D721Med (cell line): Measurements from ENCODE around the gene FANCC.

ENCODE experiments used
- DNase-seq: peaks from one replicate; pipeline ENCODE4 v3.0.0; 2011; ENCODE audit warnings: low spot score; ENCODE audit not compliant: insufficient read length
- FAIRE-seq: peaks from 2 replicates; lab custom pipeline; 2011; peaks lifted over from hg19 to GRCh38; lab: Jason Lieb, UNC
- TF ChIP-seq, protein P1 (sequence below): IDR thresholded peaks from 2 replicates; pipeline ENCODE4 v1.5.1; 2012; ENCODE audit warnings: mild to moderate bottlenecking, control low read depth; ENCODE audit not compliant: insufficient read depth; ENCODE audit errors: missing control alignments

Gene FANCC

DNA sequence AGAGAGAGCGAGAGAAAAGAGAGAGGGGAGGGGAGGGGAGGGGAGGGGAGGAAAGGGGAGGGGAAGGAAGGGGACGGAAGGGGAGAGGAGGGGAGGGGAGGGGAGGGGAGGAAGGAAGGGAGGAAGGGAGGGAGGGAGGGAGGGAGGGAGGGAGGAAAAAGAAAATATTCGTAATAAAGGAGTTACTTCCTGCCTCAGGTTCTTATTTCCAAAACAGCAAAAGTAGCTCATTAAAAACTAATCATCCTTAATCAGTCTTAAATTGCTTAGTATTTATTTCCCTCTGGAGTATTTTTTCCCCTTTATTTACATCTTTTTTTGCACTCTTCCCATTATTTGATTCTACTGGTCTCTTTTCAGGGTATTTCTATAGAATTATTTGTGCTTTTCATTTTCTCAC, 162.3 kb downstream of the FANCC start:
- DNase-seq (no peak), FAIRE-seq (no peak)
- TF ChIP-seq, protein P1, sequence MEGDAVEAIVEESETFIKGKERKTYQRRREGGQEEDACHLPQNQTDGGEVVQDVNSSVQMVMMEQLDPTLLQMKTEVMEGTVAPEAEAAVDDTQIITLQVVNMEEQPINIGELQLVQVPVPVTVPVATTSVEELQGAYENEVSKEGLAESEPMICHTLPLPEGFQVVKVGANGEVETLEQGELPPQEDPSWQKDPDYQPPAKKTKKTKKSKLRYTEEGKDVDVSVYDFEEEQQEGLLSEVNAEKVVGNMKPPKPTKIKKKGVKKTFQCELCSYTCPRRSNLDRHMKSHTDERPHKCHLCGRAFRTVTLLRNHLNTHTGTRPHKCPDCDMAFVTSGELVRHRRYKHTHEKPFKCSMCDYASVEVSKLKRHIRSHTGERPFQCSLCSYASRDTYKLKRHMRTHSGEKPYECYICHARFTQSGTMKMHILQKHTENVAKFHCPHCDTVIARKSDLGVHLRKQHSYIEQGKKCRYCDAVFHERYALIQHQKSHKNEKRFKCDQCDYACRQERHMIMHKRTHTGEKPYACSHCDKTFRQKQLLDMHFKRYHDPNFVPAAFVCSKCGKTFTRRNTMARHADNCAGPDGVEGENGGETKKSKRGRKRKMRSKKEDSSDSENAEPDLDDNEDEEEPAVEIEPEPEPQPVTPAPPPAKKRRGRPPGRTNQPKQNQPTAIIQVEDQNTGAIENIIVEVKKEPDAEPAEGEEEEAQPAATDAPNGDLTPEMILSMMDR: no peak

DNA sequence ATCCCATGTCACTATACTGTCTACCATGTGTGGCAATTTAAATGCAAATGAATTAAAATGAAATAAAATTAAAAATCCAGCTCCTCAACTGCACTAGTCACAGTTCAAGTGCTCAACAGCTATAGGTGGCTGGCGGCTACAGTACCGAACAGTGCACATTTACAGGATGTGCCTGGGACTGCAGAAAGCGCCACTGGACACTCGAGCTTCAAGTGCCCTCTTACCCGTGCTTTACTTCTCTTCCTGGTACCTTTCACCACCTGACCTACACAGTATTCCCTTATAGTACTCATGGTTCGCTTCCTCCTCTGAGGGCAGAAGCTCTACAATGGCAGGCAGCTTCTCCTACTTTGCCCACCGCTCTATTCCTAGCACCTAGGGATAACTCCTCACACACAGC, 166.6 kb downstream of the FANCC start:
- DNase-seq (no peak), FAIRE-seq (no peak)
- TF ChIP-seq, protein P1: no peak

DNA sequence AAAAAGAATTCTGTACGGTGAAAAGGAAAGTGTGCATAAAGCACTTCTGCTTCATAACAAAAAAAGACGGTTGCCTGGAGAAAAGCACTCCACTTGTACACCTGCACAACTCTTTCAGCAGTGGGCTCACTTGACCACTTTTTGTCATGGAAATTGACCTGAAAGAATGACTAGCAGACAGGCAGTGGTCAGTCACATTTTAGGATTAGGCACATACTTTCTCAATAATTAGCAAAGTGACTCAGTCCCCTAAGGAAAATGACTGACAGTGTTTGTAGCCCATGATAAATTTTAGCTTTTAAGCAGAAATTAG, 169.3 kb downstream of the FANCC start:
- DNase-seq (no peak), FAIRE-seq (no peak)
- TF ChIP-seq, protein P1: no peak

DNA sequence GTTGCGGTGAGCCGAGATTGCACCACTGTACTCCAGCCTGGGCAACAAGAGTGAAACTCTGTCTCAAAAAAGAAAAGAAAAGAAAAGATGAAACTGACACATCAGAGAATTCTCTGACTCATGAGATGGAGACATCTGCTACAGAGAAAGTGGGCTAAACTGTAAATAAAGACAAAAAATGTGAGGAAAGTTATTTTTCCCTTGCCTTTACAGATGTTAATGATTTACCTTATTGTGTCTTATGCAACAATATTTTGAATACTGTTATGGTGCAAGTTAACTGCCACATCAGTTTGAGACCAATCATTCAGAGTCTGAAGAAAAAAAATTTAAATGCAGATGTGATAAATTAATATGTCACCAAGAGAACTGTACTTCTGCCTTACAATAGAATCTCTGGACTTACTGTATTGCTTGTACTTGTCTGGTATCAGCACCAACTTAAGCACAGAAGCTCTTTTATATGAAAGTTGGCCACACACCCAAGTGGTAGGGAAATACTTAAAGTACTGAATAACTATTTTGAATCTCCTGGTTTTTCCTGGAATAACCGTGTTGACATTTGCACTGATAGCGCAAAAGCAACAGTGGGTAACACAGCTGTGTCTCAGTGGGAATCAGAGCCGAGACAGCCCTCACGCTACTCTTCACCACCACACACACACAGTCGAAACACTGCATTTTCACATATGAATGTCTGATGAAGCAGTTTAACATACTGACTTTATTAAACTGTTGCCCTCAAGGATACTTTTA, 169.9 kb downstream of the FANCC start:
- FAIRE-seq (no peak), DNase-seq (no peak)

DNA sequence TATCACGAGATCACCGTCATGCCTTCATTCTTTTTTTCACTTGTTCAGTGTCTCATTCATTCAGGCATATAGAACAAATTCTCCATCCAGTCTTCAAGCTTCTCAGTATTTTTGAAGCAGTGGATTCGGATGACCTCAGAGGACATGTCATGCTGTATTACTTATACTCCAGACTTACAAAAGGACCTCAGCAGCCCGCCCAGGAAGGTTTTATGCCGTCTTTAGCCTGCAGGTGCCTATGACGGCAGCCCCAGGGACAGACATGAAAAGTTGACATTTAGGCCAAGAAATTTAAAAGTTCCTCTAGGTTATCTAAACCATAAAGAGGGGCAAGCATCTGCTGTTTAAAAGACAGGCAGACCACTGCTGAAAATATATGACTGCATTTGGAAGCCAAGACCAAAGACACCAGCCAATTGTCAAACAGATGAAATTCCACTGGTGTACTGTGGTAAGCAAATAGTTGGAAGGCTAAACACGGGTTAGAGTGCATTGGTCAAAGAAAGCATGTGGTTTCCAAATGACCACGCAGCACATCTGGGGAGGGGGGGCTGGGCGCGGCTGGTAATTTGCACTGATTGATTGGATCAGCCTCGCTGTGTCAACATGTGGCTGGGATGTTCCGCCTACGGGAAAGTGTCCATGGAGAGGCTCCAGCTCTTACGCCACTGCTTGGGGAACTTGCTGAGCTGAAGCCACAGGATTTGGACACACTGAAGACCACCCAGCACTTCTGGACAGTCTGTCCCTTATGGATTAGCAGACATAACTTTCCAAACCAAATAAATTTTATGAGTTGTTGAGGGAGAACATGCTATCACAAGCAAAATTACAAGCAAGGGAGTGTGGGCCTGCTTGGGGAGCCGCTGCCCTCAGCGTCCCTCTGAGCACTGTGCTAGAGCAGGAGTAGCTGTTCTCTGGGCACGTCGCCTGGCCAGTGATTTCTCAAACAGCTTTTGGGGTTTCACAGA, 173.6 kb downstream of the FANCC start:
- FAIRE-seq: no peak
- TF ChIP-seq, protein P1: no peak
- no peak for DNase-seq

More for the DNA sequence above, 169.9 kb downstream of the FANCC start:
- TF ChIP-seq, protein P1: no peak

DNA sequence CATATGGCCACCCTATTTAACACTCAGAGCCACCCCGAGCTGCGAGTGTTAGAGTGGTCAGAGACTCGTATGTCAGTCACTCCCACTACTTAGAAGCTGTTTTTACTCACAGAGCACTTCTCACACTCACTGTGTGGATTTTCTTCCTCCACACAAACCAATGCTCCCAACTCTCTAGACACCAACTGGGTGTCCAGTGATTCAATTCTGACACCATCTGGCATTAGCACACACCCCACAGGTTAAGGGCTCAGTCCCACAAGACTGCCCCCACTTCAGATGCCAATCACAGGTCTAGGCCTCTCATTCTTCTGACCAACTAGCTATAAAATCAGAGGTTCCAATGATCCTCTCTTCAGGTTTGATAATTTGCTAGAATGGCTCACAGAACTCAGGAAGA, 174.8 kb downstream of the FANCC start:
- FAIRE-seq (no peak), DNase-seq (no peak)
- TF ChIP-seq, protein P1: no peak

DNA sequence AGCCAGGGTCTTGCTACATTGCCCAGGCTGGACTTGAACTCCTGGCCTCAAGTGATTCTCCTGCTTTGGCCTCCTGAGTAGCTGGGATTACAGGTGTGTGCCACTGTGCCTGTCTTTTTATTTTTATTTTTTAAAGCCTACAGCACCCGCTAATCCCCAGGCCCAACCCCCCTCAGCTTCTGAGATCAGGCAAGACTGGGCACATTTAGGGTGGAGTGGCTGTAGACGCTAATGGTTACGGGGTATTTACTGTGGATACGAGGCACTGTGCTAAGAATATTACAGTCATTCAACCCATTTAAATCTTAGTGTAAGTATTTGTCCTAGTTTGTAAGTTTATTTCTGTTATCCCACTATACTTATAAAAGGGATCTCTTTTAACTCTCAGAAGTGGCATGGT, 175.2 kb downstream of the FANCC start:
- TF ChIP-seq, protein P1: no peak
- DNase-seq (no peak), FAIRE-seq (no peak)
